ENCODE results near the gene TPSD1.

DNA sequence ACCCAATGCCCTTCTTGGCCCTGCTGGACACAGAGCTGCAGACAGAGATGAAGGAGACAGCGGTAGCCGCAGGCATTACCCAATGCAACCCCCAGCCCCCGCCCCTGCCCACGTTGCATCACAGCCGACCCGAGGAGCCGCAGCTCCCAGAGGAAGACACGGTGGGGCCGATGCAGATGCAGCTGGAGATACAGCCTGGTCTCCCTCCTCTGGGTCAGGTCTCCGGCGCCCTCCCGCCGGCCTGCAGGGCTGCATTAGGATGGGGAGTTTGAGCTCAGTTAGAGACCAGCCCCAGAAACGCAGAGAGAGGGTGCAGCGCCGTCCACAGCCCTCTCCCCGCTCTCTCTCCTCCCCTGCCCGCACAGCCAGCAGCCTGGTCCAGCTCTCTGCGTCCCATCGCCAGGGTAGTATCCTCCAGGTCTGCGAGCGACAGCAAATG, 34.2 kb downstream of the TPSD1 start:
- no peak for TF ChIP-seq POLR2A (IDR thresholded peaks at IDR 0.05; ENCODE audit: low read depth, low read length)
- TF ChIP-seq TAF1 (IDR thresholded peaks at IDR 0.05; ENCODE audit: low read depth, low read length) = no peak
- TF ChIP-seq POLR2AphosphoS5 (IDR thresholded peaks at IDR 0.05; ENCODE audit: low read depth, low read length) = no peak
- no peak for TF ChIP-seq SPI1 (IDR thresholded peaks at IDR 0.05; ENCODE audit: low read depth, low read length)
- no peak for TF ChIP-seq POU2F2 (IDR thresholded peaks at IDR 0.05; ENCODE audit: low read depth, low read length)
- TF ChIP-seq PAX5 (IDR thresholded peaks at IDR 0.05; ENCODE audit: insufficient read depth, low read length, severe bottlenecking) = no peak
